Mucosa of gallbladder (tissue), 1 donor: Measurements from ENCODE around the gene ST6GALNAC6. TPM values are rescaled to one million over a fixed set of nuclear protein-coding genes. Genes with fewer than 3 reads are reported as not detected.

Experiments used
- total RNA-seq: library from RNA; stranded (reverse); gene quantifications from one replicate; pipeline ENCODE4 v1.2.1, GENCODE V29; 2021
- donor health status: DM: no; HTN: no; CAD: no.

The ST6GALNAC6 gene
- total RNA-seq, 1 donor from 2014 or later: 67.0 TPM

Other genes starting within 250 kb of the ST6GALNAC6 start
- 1.4 TPM for gene CFAP157, start 192.6 kb downstream of the ST6GALNAC6 start, total RNA-seq
- 19.5 TPM for gene PTRH1, start 183.9 kb downstream of the ST6GALNAC6 start, total RNA-seq
- gene TTC16, start 183.5 kb downstream of the ST6GALNAC6 start, total RNA-seq: 0.26 TPM
- 21.7 TPM for gene TOR2A, start 164.3 kb downstream of the ST6GALNAC6 start, total RNA-seq
- 9.1 TPM for gene SH2D3C, start 120.9 kb downstream of the ST6GALNAC6 start, total RNA-seq
- gene CDK9, start 113.6 kb downstream of the ST6GALNAC6 start, total RNA-seq: 92.7 TPM
- gene FPGS, start 96.7 kb downstream of the ST6GALNAC6 start, total RNA-seq: 74.7 TPM
- 94.3 TPM for gene ENG, start 44.9 kb downstream of the ST6GALNAC6 start, total RNA-seq
- gene AK1, start 21.9 kb downstream of the ST6GALNAC6 start, total RNA-seq: 142 TPM
- 42.1 TPM for gene ST6GALNAC4, start 17.4 kb upstream of the ST6GALNAC6 start, total RNA-seq
- 4.9 TPM for gene PIP5KL1, start 31.2 kb upstream of the ST6GALNAC6 start, total RNA-seq
- gene DPM2, start 38.3 kb upstream of the ST6GALNAC6 start, total RNA-seq: 36.6 TPM
- gene EEIG1, start 81.4 kb upstream of the ST6GALNAC6 start, total RNA-seq: 220 TPM
- 12.0 TPM for gene NAIF1, start 167.7 kb upstream of the ST6GALNAC6 start, total RNA-seq
- 77.7 TPM for gene SLC25A25, start 168.6 kb upstream of the ST6GALNAC6 start, total RNA-seq
- 61.5 TPM for gene PTGES2, start 228.1 kb upstream of the ST6GALNAC6 start, total RNA-seq
- 85.5 TPM for gene LCN2, start 249.8 kb upstream of the ST6GALNAC6 start, total RNA-seq